B cell (primary cell): ENCODE data around the gene RNASET2. TPM values are rescaled to one million over a fixed set of nuclear protein-coding genes. Genes with fewer than 3 reads are reported as not detected.

ENCODE experiments used
- ATAC-seq: fragments of 200-7000 bp; cut with Tn5 transposase; one replicate; pipeline ENCODE4 v1.10.0; 2021; ENCODE audit warnings: low read depth, mild to moderate bottlenecking, moderate number of reproducible peaks, moderate library complexity
- CTCF ChIA-PET: fragments of 350-600 bp; sonication (Branson Sonifier 250); formaldehyde crosslinking; loops from one replicate; lab custom pipeline; 2021; ENCODE audit warnings: antibody characterized with exemption, inconsistent platforms; lab: Charles Lee
- POLR2A ChIA-PET: fragments of 350-600 bp; sonication (Branson Sonifier 250); formaldehyde crosslinking; loops from one replicate; lab custom pipeline; 2021; ENCODE audit warnings: antibody characterized with exemption; lab: Charles Lee
- DNase-seq: peaks from one replicate; pipeline ENCODE4 v3.0.0; 2013
- H2AFZ ChIP-seq: 2 replicates; pipeline ENCODE4 v1.6.1; 2012; ENCODE audit warnings: mild to moderate bottlenecking, low read depth, low read length; ENCODE audit not compliant: insufficient read depth, poor library complexity, severe bottlenecking
- H3K27ac ChIP-seq, 2 donors: 1 replicate in 1 of 2; 2 replicates in 1 of 2; pipeline ENCODE4 v1.5.1; 2012 to 2013; ENCODE audit warnings: low read length in 2 of 2, mild to moderate bottlenecking in 2 of 2, moderate library complexity in 1 of 2
- H3K27me3 ChIP-seq, 4 experiments: fragments of 200-600 bp in 1 of 4; sonication (generic) in 1 of 4; replicated peaks in 1 of 4; 1 replicate in 2 of 4; 2 replicates in 2 of 4; pipeline versions ENCODE4 v1.6.1 to v1.7.0; 2013 to 2016; ENCODE audit warnings: low read length in 3 of 4, mild to moderate bottlenecking in 2 of 4, mixed read lengths in 1 of 4, moderate library complexity in 1 of 4; ENCODE audit not compliant: insufficient read depth in 4 of 4, control insufficient read depth in 3 of 4; ENCODE audit errors: control extremely low read depth in 1 of 4
- H3K36me3 ChIP-seq, 2 experiments: replicated peaks in 1 of 2; 1 replicate in 1 of 2; 2 replicates in 1 of 2; pipeline versions ENCODE4 v1.6.1 to v1.7.1; 2013; ENCODE audit warnings: low read length in 1 of 2; ENCODE audit not compliant: insufficient read depth in 2 of 2, control insufficient read depth in 1 of 2; ENCODE audit errors: control extremely low read depth in 1 of 2, extremely low read depth in 1 of 2
- H3K4me1 ChIP-seq, 2 donors: fragments of 200-600 bp in 1 of 2; sonication (generic) in 1 of 2; 1 replicate in 1 of 2; 2 replicates in 1 of 2; pipeline versions ENCODE4 v1.5.1 to v1.6.1; 2013 to 2017; ENCODE audit warnings: low read length in 2 of 2; ENCODE audit not compliant: control insufficient read depth in 2 of 2, insufficient read depth in 2 of 2
- H3K4me2 ChIP-seq: replicated peaks from 2 replicates; pipeline ENCODE3; 2012; ENCODE audit warnings: mild to moderate bottlenecking, low read depth, low read length; ENCODE audit not compliant: poor library complexity, severe bottlenecking
- H3K4me3 ChIP-seq, 5 experiments: fragments of 200-600 bp in 1 of 5; sonication (generic) in 1 of 5; 1 replicate in 3 of 5; 2 replicates in 2 of 5; pipeline versions ENCODE4 v1.5.1 to v1.7.0; 2011 to 2016; ENCODE audit warnings: low read length in 4 of 5, mild to moderate bottlenecking in 4 of 5, low read depth in 2 of 5, control low read depth in 1 of 5, moderate library complexity in 1 of 5; ENCODE audit not compliant: insufficient read depth in 1 of 5; ENCODE audit errors: control extremely low read depth in 1 of 5, extremely low read depth in 1 of 5
- H3K79me2 ChIP-seq: fragments of 200-600 bp; sonication (generic); one replicate; pipeline ENCODE4 v1.6.0; 2016; ENCODE audit warnings: low read length; ENCODE audit not compliant: control insufficient read depth, insufficient read depth
- H3K9ac ChIP-seq: fragments of 200-600 bp; sonication (generic); 2 replicates; pipeline ENCODE4 v1.6.1; 2017; ENCODE audit warnings: mild to moderate bottlenecking, low read length, moderate library complexity
- H3K9me3 ChIP-seq, 3 donors: one replicate each; pipeline versions ENCODE4 v1.6.1 to v1.7.1; 2013; ENCODE audit warnings: low read length in 2 of 3; ENCODE audit not compliant: control insufficient read depth in 2 of 3, insufficient read depth in 1 of 3; ENCODE audit errors: control extremely low read depth in 1 of 3
- H4K20me1 ChIP-seq: 2 replicates; pipeline ENCODE4 v1.6.0; 2012; ENCODE audit warnings: mild to moderate bottlenecking, low read length; ENCODE audit not compliant: insufficient read depth, control insufficient read depth, poor library complexity, severe bottlenecking
- H3K27ac Mint-ChIP-seq: one replicate; pipeline ENCODE4 v1.8.0; 2021; ENCODE audit warnings: mixed read lengths
- H3K27me3 Mint-ChIP-seq: one replicate; pipeline ENCODE4 v1.8.0; 2021; ENCODE audit warnings: mixed read lengths
- H3K4me1 Mint-ChIP-seq: one replicate; pipeline ENCODE4 v1.8.0; 2021; ENCODE audit warnings: mixed read lengths
- H3K4me3 Mint-ChIP-seq: one replicate; pipeline ENCODE4 v1.8.0; 2021; ENCODE audit warnings: mixed read lengths
- H3K9me3 Mint-ChIP-seq: one replicate; pipeline ENCODE4 v1.8.0; 2022; ENCODE audit warnings: mixed read lengths; ENCODE audit not compliant: insufficient read depth
- CTCF ChIP-seq: fragments of 200-600 bp; IDR thresholded peaks from one replicate; pipeline ENCODE4 v1.8.0; 2022; ENCODE audit warnings: antibody characterized with exemption, mild to moderate bottlenecking
- EZH2 ChIP-seq: IDR thresholded peaks from 2 replicates; pipeline ENCODE4 v1.6.1; 2012; ENCODE audit warnings: borderline replicate concordance, low read depth, mild to moderate bottlenecking, moderate library complexity, low read length; ENCODE audit not compliant: insufficient read depth, poor library complexity, severe bottlenecking
- WGBS: methylation state at CpG from one replicate; pipeline ENCODE4 v1.1.5; 2013; ENCODE audit warnings: missing lambda C conversion rate; ENCODE audit not compliant: insufficient coverage; 5-methylcytosine and 5-hydroxymethylcytosine counted together
- intact Hi-C: fragments of 100-400 bp; cut with micrococcal nuclease; formaldehyde crosslinking; loops from one replicate; pipeline ENCODE4 v1.10.0; 2022
- polyA plus RNA-seq: library from polyadenylated mRNA; depleted of rRNA; stranded (reverse); fragments of >200 nt; gene quantifications from 2 replicates; pipeline ENCODE4 v1.2.3, GENCODE V29; 2012
- total RNA-seq, 2 donors: library from RNA; stranded (reverse); fragments of 120-200 nt in 1 of 2; gene quantifications; 1 replicate in 1 of 2; 2 replicates in 1 of 2; pipeline versions ENCODE4 v1.2.3 to v1.2.4, GENCODE V29; 2013 to 2022

The RNASET2 gene
- total and polyA plus RNA-seq, 2 donors (not counting 1 experiment from before 2014, with no cell fraction given): 293 to 330 TPM

- ATAC-seq: no peak
- intact Hi-C loops: no loop called here
- POLR2A ChIA-PET: no interaction called here
These were observed 15.8 kb upstream of the RNASET2 start for GRCh38 chr6:166972101-166972500.

GRCh38 chr6:166971271-166971670, 14.9 kb upstream of the RNASET2 start:
- Mint-ChIP-seq H3K4me1 (peaks cover 21% of the 10 kb centered on the region), H3K27me3 (no peaks in the 10 kb centered on the region), H3K4me3 (no peak overlapping the region), H3K9me3 (no peaks in the 10 kb centered on the region), H3K27ac (no peak overlapping the region)
- no peaks in the 10 kb centered on the region for H3K79me2 ChIP-seq
- no peaks in the 10 kb centered on the region for H3K9me3 ChIP-seq
- H3K4me2 ChIP-seq: no peak overlapping the region
- H4K20me1 ChIP-seq: no peaks in the 10 kb centered on the region
- no peaks in the 10 kb centered on the region for H3K27me3 ChIP-seq
- no peak for DNase-seq
- 87% methylated on average over 8 of the region's 8 CpGs for WGBS
- no peak overlapping the region for H3K27ac ChIP-seq
- TF ChIP-seq CTCF (no peak), EZH2 (no peak)
- H3K4me1 ChIP-seq: peaks cover 15 to 17% of the 10 kb centered on the region in 2 donors
- no peak overlapping the region for H2AFZ ChIP-seq
- no peaks in the 10 kb centered on the region for H3K36me3 ChIP-seq
- H3K9ac ChIP-seq: no peak overlapping the region
- ChIA-PET POLR2A (no interaction called here), CTCF (interaction anchor here (0.6 to 6.8 kb wide), 3 partner anchors 11 to 541 kb away, joined by 3 to 35 read pairs (median 7); no protein-coding TSS in a partner anchor)
- intact Hi-C loops: no loop called here
- no peak overlapping the region for H3K4me3 ChIP-seq
- ATAC-seq: no peak

More at GRCh38 chr6:166972101-166972500, 15.8 kb upstream of the RNASET2 start:
- CTCF ChIA-PET: interaction anchor here (0.6 to 6.8 kb wide), 3 partner anchors 12 to 542 kb away, joined by 3 to 35 read pairs (median 7); no protein-coding TSS in a partner anchor
- Mint-ChIP-seq H3K4me3 (no peak overlapping the region), H3K4me1 (peaks cover 21% of the 10 kb centered on the region), H3K27ac (no peak overlapping the region), H3K27me3 (no peaks in the 10 kb centered on the region), H3K9me3 (no peaks in the 10 kb centered on the region)
- no peak for DNase-seq
- H4K20me1 ChIP-seq: no peaks in the 10 kb centered on the region
- H3K36me3 ChIP-seq: no peaks in the 10 kb centered on the region
- no peaks in the 10 kb centered on the region for H3K79me2 ChIP-seq
- no peak overlapping the region for H3K9ac ChIP-seq
- H3K4me1 ChIP-seq: peaks cover 15 to 17% of the 10 kb centered on the region in 2 donors
- H3K4me2 ChIP-seq: no peak overlapping the region
- H3K27ac ChIP-seq: no peak overlapping the region
- no peaks in the 10 kb centered on the region for H3K9me3 ChIP-seq
- 100% methylated on average over 2 of the region's 2 CpGs for WGBS
- H2AFZ ChIP-seq: no peak overlapping the region
- TF ChIP-seq EZH2 (no peak), CTCF (no peak)
- no peak overlapping the region for H3K4me3 ChIP-seq
- H3K27me3 ChIP-seq: no peaks in the 10 kb centered on the region
